ENCODE data around the gene SIRPB2.

GRCh38 chr20:1429143-1429728 is 62.0 kb downstream of the SIRPB2 start:
- TF ChIP-seq FOXA1 (IDR thresholded peaks at IDR 0.05), result no peak
- TF ChIP-seq ELF4 (IDR thresholded peaks at IDR 0.05), result no peak
- TF ChIP-seq PKNOX1 (IDR thresholded peaks at IDR 0.05), result no peak
- no peak for TF ChIP-seq HDGF (IDR thresholded peaks at IDR 0.05; ENCODE audit: borderline replicate concordance)
- no peak for TF ChIP-seq SUZ12 (IDR thresholded peaks at IDR 0.05)
- no peak for TF ChIP-seq SP1 (IDR thresholded peaks at IDR 0.05)
- TF ChIP-seq BHLHE40 (IDR thresholded peaks at IDR 0.05; ENCODE audit: borderline replicate concordance), result no peak
- no peak for TF ChIP-seq TARDBP (IDR thresholded peaks at IDR 0.05)
- no peak for TF ChIP-seq FOXM1 (IDR thresholded peaks at IDR 0.05; ENCODE audit: borderline replicate concordance)
- TF ChIP-seq FOXK2 (IDR thresholded peaks at IDR 0.05), result no peak
- TF ChIP-seq L3MBTL2 (conservative IDR thresholded peaks at IDR 0.05), result no peak
